Subcutaneous preadipocyte (primary cell): ENCODE results near the gene CUEDC1. TPM values are rescaled to one million over a fixed set of nuclear protein-coding genes. Genes with fewer than 3 reads are reported as not detected.

ENCODE experiments used
- small RNA-seq: library from RNA; depleted of rRNA; stranded (forward); fragments of <200 nt; gene quantifications from one replicate; pipeline ENCODE3, GENCODE V24; 2012
- total RNA-seq: library from RNA; depleted of rRNA; stranded (reverse); fragments of >200 nt; gene quantifications from 2 replicates; pipeline ENCODE4 v1.2.3, GENCODE V29; 2012

The CUEDC1 gene, protein sequence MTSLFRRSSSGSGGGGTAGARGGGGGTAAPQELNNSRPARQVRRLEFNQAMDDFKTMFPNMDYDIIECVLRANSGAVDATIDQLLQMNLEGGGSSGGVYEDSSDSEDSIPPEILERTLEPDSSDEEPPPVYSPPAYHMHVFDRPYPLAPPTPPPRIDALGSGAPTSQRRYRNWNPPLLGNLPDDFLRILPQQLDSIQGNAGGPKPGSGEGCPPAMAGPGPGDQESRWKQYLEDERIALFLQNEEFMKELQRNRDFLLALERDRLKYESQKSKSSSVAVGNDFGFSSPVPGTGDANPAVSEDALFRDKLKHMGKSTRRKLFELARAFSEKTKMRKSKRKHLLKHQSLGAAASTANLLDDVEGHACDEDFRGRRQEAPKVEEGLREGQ
- 13.5 and 15.8 TPM in 2 replicates for total RNA-seq

GRCh38 chr17:57955183-57955931, at the start of gene CUEDC1:
Gene CUEDC1 (minus strand): TSS chr17:57955412. CDS start chr17:57885564, 69,848 bp downstream.

GRCh38 chr17:57987581-57988300, 32.5 kb upstream of the CUEDC1 start, which contains the start of gene VEZF1:
Gene VEZF1 (minus strand): TSS chr17:57988254. CDS start chr17:57988111, 143 bp downstream.

DNA sequence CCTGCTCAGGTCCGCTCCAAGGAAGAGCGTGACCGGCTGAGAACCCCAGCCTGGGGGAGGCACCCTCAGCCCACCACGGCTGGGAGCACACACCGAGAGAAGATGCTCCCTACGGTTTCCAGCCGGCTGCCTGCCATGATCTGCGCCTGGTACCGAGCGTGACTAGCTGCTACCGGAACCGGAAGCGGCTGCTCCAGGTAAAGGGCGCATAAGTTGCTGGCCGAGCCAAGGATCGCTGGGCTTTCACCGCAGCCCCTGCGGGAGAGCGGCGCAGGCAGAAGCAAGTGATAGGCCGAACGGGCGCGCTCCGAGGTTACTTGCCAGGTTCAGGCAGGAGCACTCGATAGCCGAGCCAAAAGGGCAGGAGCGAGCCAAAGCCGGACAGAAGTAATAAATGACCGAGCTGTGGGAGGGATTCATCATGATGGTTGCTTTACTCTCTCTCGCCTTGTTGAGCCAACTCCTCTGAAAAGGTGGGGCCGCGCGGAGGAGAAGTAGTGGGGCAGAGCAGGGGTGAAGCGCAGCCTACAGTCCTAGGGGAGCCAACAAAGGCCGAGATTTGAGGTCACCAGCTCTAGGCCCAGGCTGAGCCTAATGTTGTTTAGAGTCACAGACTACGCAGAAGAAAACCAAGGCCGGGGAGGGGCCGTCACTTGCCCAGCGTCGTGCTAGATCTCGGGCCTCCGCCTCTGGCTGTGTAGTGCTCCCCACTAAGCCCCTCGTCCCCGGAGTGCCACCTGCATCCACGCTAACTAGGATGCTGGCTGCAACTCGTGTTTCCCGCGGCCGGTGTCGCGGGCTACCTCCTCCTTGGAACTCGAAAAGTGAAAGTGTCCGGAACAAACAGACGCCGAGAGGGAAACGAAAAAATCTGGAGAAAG, 105.1 kb downstream of the CUEDC1 start, which contains the start of gene MRPS23:
MRPS23 (minus strand) TSS at position 171 of the 881 bp plus-strand sequence; CDS start at position 137, 34 bp downstream.

Small RNA genes within 50 kb of the gene (small RNA-seq; reads per million reads assigned to genes)
- not detected for gene AC015813.4

Other genes with a start within 250 kb of the CUEDC1 start
- not detected in 2 replicates for gene CCDC182, start 210.1 kb downstream of the CUEDC1 start, total RNA-seq
- gene MRPS23, start 105.4 kb downstream of the CUEDC1 start, total RNA-seq: 15.2 and 16.2 TPM in 2 replicates
- 32.0 and 43.8 TPM in 2 replicates for gene VEZF1, start 32.8 kb upstream of the CUEDC1 start, total RNA-seq
- gene SRSF1, start 51.8 kb upstream of the CUEDC1 start, total RNA-seq: 349 and 447 TPM in 2 replicates
- 7.0 and 9.0 TPM in 2 replicates for gene DYNLL2, start 128.0 kb upstream of the CUEDC1 start, total RNA-seq
- gene OR4D1, start 193.0 kb upstream of the CUEDC1 start, total RNA-seq: not detected in 2 replicates
- gene OR4D2, start 211.6 kb upstream of the CUEDC1 start, total RNA-seq: not detected in 2 replicates
- gene EPX, start 237.3 kb upstream of the CUEDC1 start, total RNA-seq: not detected in 2 replicates